UCSD-AML1 (cell line): Measurements from ENCODE around the gene BRI3.

ENCODE experiments used
- DNase-seq: peaks from one replicate; lab custom pipeline; 2025; ENCODE audit not compliant: unreplicated experiment; lab: John Stamatoyannopoulos, UW

The BRI3 gene

GRCh38 chr7:98341106-98341505 lies 59.6 kb downstream of the BRI3 start:
- no peak for DNase-seq
